ENCODE measurements around the gene ARL9.
"Not testable (repeated sequence)": the region's sequence is repeated elsewhere in the genome, so short reads cannot be mapped to it uniquely, and the experiment has no call there.

Gene ARL9, protein sequence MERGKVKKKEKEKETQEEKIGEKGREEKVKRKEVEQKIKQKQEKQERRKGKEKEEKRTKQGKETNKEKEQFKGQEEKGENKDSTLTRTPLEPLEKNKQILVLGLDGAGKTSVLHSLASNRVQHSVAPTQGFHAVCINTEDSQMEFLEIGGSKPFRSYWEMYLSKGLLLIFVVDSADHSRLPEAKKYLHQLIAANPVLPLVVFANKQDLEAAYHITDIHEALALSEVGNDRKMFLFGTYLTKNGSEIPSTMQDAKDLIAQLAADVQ

DNA sequence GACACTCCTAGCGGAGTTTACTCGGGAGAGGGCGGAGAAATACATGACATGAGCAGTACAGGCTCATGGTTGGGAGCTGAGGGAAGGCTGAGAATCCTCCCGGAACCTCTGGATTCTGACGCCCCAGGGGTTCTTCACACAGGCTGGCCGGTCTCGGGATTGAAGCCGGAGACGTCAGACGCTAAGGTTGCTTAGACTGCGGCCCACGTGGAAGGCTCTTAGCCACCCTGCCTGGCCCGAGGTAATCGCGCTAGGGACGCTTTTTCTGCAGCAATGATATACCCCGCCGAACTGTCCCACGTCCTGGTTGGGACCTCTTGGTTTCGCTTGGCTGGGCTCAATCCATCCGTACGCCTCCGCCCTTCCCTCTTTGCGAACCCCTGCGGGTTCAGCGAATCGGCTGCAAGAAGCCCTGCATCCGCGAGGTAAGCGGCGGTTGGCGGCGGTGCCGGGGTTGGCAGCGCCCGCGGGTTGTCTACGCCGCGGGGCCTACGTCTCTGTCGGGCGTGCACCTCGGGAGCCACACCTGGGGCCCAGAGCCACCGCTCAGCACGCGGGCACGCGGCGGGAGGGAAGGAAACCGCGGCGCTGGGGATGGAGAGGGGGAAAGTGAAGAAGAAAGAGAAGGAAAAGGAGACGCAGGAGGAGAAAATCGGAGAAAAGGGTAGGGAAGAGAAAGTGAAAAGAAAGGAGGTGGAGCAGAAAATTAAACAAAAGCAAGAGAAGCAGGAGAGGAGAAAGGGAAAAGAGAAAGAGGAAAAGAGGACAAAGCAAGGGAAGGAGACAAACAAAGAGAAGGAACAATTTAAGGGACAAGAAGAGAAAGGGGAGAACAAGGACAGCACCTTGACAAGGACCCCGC lies at the start of gene ARL9:
TSS of gene ARL9 (plus strand) at position 523 of the 862 bp plus-strand sequence. CDS start at position 595, 72 bp downstream.
- DNase-seq (ENCODE audit: low read depth) = peak; percentile 26

DNA sequence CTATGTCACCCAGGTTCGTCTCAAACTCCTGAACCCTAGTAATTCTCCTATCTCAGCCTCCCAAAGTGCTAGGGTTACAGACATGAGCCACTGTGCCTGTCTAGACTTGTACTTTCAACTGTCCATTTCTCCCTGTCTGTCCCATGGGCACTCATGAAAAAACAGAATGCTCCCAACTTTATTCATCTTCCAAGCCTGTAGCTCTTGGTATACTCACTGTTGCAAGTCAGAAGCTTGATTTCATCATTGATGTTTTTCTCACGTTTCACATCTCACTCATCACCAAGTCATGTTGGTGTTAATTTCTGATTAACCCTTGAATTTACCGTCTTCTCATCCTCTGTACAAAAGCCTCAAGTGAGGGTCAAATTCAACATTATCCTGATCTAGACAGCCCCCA lies 45.5 kb upstream of the ARL9 start:
- DNase-seq (ENCODE audit: low read depth) = no peak

DNA sequence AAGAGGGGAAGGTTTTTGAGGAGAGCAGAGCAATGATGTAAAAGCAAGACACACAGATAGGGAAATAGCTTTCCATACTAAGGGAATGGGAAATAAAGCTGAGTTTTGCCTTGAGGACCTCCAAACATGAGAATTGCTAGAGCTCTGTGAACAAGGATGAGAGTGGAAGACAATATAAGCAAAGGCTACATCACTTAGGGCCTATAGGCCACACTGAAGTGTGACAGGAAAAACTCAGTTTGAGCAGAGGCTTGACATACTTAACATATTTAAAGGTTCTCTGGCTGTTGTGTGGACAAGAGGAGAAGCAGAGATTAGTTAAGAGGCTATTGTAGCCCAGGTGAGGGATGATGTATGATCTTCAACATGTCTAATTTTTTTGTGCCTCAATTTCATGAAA lies 43.4 kb upstream of the ARL9 start:
- no peak for DNase-seq (ENCODE audit: low read depth)

DNA sequence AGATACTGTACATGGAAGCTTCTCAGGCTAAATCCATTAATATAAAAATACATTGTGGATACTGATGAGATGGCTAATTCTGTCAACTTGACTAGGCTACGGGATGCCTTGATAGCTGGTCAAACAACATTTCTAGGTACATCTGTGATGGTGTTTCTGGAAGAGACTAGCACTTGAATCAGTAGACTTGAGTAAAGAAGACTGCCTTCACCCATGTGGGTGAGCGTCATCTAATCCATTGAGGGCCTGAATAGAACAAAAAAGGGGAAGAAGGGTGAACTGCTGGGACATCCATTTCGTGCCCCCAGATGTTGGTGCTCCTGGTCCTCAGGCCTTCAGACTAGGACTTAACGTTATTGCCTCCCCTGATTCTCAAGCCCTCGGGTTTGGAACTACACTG lies 41.9 kb upstream of the ARL9 start:
- no peak for DNase-seq (ENCODE audit: low read depth)

DNA sequence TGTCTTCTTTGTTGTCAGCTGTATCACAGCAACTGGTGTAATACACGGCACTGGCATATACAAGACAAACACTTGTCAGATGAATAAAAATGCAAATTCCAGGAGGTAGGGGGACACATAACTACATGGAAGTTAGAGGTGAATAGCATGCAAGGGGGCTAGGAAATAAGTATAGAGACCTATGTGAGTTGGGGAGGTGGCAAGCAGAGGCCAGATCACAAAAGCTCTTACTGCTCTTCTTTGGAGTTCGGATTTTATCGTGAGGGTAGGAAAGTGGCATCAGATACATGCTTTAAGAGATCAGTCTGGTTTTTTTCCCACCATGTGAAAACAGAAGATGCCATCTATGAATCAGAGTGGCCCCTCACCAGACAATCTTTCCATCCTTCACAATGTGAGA lies 41.0 kb upstream of the ARL9 start:
- no peak for DNase-seq (ENCODE audit: low read depth)

DNA sequence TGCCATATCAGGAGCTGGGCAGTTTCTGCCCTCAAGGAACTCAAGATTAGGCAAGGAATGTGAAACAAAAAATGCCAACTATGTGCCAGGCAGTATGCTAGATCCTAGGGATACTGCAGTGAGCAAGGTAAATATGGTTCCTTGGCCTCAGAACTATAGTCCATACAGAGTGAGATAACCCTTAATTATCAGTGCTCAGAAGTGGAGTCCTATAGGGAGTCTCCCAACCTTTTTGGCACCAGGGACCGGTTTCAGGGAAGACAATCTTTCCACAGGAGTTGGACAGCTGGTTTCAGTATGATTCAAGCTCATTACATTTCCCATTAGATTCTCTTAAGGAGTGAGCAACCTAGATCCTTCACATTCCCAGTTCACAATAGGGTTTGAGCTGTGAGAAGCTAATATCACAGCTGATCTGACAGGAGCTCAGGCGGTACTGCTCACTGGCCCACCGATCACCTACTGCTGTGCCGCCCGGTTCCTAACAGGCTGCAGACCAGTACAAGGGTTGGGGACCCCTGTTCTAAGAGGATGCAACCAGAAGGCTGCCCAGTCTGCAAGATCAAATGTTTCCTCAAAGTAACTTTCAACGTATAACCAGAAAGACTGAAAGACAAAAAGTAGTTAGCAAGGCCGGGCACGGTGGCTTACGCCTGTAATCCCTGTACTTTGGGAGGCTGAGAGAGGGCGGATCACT lies 39.8 kb upstream of the ARL9 start:
- no peak for DNase-seq (ENCODE audit: low read depth)

DNA sequence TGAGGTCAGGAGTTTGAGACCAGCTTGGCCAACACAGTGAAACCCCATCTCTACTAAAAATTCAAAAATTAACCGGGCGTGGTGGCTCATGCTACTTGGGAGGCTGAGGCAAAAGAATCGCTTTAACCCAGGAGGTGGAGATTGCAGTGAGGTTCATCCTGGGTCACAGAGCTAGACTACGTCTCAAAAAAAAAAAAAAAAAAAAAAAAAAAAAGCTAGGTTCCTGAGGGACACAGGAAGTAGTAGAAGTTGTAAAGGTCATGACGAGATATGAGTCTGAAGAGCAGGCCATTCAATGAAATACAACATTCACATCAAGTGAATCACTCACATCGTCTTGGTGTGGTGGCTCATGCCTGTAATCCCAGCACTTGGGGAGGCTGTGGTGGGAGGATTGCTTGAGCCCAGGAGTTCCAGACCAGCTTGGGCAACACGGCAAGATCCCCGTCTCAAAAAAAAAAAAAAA lies 39.3 kb upstream of the ARL9 start:
- DNase-seq (ENCODE audit: low read depth) = not testable (repeated sequence)

DNA sequence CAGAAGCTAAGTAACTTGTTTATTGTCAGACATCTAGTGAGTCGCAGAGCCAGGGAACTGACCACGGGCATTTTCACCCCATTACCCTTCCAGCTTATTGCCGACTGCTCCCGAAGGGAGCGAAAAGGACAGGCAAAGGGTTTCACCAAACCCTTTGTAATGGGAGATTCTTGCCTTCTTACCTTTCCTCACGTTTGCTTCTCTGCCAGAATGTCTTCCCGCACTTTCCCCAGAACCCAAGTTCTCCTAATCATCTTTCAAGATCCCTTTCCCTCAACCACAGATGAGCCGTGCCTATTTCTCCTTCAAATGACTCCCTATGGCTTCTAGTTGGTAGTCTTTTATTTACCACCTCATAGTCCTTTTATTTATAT lies 38.7 kb upstream of the ARL9 start:
- DNase-seq (ENCODE audit: low read depth) = no peak

DNA sequence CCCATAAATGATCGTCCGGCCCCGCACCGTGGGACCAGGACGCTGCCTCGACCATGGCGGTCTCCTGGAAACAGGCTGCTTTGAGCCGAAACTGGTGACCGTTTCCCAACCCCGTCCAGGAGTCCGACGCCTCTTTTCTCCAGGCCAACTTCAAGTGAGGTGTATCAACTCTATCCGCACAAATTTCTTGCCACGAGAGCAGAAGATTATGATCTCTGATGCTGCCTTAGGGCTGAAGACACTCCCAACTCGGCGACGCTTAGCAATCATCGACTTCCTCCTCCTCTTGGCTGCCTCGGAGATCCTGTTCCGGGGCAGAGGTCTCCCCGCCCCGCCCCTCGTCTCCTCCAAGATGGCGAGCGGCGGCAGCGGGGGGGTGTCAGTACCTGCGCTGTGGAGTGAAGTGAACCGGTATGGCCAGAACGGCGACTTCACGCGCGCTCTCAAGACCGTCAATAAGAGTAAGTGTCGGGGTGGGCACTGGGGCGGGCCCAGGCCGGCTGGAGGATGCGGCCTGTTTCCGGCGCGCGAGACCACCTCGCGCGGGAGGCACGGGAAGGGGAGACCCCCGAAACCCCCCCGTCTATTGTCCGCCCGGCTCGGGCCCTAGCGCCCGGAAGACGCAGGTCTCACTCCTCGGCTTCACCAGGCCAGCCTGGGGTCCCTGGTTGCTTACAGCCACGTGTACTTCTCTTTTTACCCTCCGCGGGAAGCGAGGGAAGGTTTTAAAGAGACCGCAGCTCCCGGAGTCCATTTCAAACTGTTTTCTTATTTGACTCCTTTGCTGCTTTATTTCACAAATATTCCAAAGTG lies 38.1 kb upstream of the ARL9 start, which contains the start of gene SRP72:
TSS of gene SRP72 (plus strand) at position 334 of the 813 bp plus-strand sequence. CDS start at position 353, 19 bp downstream.
- peak; percentile 71 for DNase-seq (ENCODE audit: low read depth)

DNA sequence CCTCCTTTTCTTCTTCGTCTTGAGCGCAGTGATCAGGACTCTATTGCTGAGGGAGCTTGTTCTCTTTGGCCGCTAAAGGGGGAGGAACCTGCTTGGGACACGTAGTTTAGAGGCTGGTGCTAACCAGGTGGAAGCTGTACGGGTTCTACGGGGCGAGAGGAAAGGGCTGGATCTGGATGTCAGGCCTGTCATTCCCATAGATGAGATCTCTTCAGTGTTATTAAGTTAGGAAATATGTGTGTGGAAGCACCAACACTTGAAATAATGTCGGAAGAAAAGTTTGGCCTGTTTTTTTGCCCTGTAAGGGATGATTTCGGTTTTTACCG lies 37.5 kb upstream of the ARL9 start:
- DNase-seq (ENCODE audit: low read depth) = no peak

DNA sequence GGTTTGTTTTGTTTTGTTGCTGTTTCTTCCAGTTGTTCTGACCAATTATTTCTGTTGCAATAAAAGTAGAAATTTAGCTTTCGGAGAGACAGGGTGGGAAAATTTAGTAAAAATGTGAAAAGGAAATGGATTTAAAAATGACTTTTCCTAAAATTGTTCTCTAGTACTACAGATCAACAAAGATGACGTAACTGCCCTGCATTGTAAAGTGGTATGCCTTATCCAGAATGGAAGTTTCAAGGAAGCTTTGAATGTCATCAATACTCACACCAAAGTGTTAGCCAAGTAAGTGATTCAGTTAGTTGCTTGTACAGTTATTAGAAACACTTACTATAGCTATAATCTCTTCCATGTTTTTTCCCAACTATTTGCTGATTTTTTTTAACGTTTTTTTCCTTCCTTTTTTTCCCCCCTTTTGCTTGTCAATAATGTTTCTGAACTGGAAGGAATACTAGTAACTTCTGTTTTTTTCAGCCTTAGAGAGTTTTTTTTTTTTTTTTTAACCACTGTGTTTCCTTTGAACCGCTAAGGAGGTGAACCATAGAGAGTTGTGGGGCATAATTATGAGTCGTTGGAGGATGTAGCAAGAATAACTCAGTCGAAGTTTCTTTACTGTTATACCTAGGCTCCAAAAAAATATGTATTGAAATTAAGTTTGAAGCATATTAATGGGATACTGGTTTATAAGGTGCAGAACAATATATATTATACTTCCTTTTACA lies 35.9 kb upstream of the ARL9 start:
- no peak for DNase-seq (ENCODE audit: low read depth)

DNA sequence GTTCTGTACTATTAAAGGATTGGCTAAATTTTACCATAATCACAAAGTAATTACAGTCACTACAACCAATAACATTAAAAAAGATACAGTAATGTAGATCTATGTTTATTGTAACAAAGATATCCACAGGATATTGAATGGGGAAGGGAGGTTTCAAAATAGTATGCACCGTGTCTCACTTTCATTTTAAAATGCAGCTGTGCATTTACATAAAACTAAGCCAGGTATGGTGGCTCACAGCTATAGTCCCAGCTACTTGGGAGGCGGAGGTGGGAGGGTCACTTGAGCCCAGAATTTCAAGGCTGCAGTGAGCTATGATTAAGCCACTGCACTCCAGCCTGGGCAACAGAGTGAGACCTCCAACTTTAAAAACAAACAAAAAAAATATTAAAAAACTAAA lies 29.7 kb upstream of the ARL9 start:
- DNase-seq (ENCODE audit: low read depth) = no peak

DNA sequence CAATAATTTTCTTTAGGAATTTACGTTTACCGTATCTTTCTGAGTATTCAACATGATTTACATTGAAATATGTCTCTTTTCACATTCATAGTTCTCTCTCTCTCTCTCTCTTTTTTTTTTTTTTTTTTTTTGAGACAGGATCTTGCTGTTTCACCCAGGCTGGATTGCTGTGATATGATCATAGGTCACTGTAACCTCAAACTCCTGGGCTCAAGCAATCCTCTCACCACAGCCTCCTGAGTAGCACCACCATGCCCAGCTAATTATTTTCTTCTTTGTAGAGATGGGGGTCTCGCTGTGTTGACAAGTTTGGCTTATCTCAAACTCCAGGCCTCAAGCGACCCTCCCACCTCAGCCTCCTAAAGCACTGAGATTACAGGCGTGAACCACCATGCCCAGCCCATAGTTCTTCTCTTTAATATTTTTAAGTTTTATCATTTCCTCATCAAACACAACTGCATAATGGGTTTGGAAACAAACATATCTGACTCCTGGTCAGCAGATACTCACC lies 28.3 kb upstream of the ARL9 start:
- no peak for DNase-seq (ENCODE audit: low read depth)

DNA sequence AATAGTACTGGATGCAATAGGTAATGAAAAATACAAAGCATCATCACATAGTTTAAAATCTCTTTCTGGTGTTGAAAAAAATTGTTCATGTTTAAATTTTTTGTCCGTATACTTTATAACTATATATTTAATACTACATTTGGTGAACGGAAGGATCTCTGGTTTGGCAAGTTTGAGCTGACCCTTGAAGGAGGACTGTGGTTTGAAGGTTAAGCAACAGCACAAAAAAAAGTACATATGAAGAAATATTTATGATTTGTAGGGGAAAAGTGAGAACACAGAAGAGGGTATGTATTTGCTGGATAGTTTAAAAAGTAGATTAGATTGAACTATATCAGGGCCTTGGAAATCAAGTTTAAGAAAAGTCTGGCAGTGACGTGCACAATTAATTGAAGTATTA lies 24.9 kb upstream of the ARL9 start:
- DNase-seq (ENCODE audit: low read depth) = no peak

DNA sequence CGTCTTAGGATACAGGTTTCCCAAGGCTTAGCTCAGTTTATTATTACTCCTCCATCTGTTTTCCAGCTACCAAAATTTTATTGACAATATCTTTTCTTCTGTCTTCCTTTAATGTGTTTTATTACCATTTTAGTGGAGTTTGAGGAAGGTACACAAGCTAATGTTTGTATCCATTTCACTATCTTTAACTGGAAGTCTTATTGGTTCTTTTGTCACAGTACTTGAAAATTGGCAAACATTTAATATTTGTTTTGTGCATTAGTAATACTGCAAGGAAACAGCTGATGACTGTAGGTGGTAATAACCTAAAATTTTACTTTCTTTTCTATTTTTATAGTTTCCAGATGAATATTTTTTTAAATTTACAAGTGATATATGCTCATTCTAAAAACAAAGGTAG lies 9.3 kb upstream of the ARL9 start:
- DNase-seq (ENCODE audit: low read depth) = no peak

DNA sequence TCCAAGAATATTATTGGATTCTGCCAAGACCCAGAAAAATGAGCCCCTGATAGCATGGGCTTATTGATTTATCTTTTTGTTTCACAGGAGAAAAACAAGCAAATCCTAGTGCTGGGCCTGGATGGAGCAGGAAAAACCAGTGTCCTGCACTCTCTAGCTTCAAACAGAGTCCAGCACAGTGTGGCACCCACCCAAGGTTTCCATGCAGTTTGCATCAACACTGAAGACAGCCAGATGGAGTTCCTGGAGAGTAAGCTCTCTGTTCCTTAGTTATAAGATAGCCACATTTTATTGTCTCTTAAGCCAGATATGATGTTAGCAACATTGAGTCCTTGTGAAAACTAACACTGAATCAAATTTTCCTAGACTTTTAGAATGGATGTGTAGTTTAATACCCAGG lies 5.5 kb downstream of the ARL9 start:
- DNase-seq (ENCODE audit: low read depth) = no peak

DNA sequence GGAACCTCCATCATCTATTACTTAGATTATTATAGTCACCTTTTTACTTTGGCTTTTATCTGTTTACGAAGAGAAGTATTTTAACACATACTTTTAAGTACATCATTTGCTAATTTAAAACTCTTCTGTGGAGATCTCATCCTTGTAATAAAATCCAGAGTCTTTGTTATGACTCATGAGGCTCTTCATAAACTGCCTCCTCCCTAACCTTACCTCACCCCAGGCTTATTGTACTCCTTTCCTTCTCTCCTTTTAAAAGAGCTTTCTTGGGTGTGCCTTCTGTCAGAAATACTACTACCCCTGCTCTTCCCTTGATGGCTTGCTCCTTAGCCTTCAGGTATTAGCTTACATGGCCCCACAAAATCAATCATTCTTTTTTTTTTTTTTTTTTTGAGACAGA lies 6.6 kb downstream of the ARL9 start:
- no peak for DNase-seq (ENCODE audit: low read depth)

DNA sequence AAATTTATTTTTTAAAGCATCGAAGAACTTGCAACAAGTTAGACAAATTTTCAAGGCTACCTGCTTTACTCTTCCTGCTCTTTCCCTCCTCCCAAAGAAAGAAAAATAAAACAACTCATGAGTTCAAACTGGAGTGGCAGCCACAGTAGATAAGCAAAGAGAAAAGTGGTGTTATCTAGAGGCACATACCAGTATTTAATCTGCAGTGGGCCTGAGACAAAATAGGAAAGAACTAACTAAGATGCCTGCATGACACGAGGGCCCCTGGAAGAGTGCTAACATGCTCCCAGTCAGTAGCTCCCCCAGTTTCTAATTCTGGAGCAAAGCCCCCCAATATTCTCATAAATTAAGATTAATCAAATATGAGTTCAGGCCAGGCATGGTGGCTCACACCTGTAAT lies 7.9 kb downstream of the ARL9 start:
- no peak for DNase-seq (ENCODE audit: low read depth)

DNA sequence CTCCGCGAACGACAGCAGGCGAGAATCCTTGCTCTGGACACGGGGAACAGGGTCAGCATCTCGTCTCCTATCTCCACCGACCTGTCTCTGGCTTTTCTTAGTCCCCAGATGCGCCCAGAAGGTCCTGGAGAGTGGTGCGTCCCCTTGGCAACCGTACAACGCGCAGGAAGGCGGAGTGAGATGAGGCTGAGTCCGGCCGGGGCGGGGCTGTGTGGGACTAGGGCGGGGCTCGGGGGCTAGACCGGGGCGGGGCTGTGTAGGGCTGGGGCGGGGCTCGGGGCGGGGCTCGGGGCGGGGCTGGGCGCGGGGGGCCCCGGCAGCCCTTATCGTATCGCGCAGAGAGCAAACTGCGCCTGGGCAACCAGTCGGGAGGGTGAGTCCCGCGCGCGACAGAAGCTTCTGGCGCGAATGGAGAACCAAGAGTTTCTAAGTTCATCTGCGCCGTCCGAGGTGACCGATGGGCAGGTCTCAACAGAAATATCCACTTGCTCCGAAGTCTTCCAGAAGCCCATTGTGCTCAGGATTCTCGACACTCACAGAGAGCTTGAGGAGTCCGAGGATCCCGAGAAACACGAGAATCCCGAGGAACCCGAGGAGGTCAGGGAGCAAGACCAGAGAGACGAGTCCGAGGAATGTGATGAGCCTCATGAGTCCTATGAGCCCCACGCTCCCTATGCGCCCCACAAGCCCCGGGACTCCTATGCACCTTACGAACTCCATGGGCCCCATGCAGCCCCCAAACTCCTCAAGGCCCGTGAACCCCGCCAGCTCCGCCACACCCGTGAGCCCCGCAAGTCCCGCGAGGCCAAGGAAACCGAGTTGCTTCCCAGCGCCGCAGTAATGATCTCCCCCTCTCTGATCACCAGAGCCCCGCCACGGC lies 24.9 kb downstream of the ARL9 start:
- DNase-seq (ENCODE audit: low read depth) = peak; percentile 57

DNA sequence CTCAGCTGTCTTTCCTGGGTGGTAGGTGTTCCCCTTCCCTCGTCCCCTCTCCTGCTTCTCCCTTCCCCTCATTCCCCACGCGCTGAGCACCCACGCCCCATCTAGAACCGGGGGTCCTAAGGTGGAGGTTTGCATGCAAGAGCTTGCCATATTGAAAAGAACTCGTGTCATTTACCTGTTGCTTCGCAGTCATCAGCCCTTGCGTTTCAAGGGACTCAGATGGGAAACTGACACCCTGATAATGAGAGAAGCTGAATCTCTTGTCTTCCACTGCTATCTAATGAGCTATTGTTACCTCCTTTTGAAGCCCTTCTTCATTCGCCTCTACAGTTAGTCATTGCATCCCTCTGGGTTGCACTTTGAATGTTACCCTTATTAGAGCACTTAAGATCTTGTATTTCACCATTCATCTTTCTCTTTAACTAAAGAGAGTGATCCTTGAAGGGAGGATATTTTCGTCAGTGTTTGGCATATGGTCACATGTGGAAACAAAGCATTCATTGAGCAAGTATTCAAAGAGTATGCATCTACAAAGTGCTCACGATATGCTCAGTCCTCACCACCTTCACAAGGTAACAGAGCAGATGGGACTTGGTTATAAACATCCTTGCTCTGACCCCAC lies 25.7 kb downstream of the ARL9 start:
- DNase-seq (ENCODE audit: low read depth) = no peak
